Spleen (tissue), 13 donors: ENCODE measurements around the gene SDK1. TPM values are rescaled to one million over a fixed set of nuclear protein-coding genes. Genes with fewer than 3 reads are reported as not detected.

Experiments used
- DNase-seq: peaks from one replicate; pipeline ENCODE4 v3.0.0-alpha.2; 2020
- H3K27ac ChIP-seq, 8 donors: fragments of 200-600 bp; sonication (generic) in 7 of 8; 1 replicate in 4 of 8; 2 replicates in 4 of 8; pipeline versions ENCODE4 v1.5.0 to v1.8.0; 2016 to 2021; ENCODE audit warnings: inconsistent platforms in 4 of 8, mild to moderate bottlenecking in 4 of 8, moderate library complexity in 1 of 8
- H3K27me3 ChIP-seq, 7 donors: fragments of 200-600 bp; sonication (generic) in 6 of 7; replicated peaks in 1 of 7; 1 replicate in 4 of 7; 2 replicates in 3 of 7; pipeline versions ENCODE4 v1.5.0 to v1.8.0; 2016 to 2021; ENCODE audit warnings: inconsistent platforms in 3 of 7, mild to moderate bottlenecking in 1 of 7
- H3K36me3 ChIP-seq, 6 donors: fragments of 200-600 bp; sonication (generic) in 5 of 6; 1 replicate in 4 of 6; 2 replicates in 2 of 6; pipeline versions ENCODE4 v1.5.0 to v1.8.0; 2016 to 2021; ENCODE audit warnings: inconsistent platforms in 2 of 6
- H3K4me1 ChIP-seq, 6 donors: fragments of 200-600 bp; sonication (generic) in 5 of 6; 1 replicate in 3 of 6; 2 replicates in 3 of 6; pipeline versions ENCODE4 v1.5.0 to v1.8.0; 2016 to 2021; ENCODE audit warnings: inconsistent platforms in 3 of 6
- H3K4me3 ChIP-seq, 8 donors: fragments of 200-600 bp; sonication (generic) in 7 of 8; 1 replicate in 4 of 8; 2 replicates in 4 of 8; pipeline versions ENCODE4 v1.5.0 to v1.8.0; 2016 to 2021; ENCODE audit warnings: inconsistent platforms in 4 of 8, mild to moderate bottlenecking in 4 of 8, moderate library complexity in 2 of 8
- H3K9me3 ChIP-seq, 8 donors: fragments of 200-600 bp; sonication (generic) in 7 of 8; 1 replicate in 4 of 8; 2 replicates in 4 of 8; pipeline versions ENCODE4 v1.5.0 to v1.8.0; 2016 to 2021; ENCODE audit warnings: inconsistent platforms in 4 of 8
- POLR2A ChIP-seq, 3 donors: fragments of 450-650 bp; IDR thresholded peaks; one replicate each; pipeline ENCODE4 v1.5.1; 2017; ENCODE audit warnings: antibody characterized with exemption in 3 of 3, mild to moderate bottlenecking in 1 of 3
- POLR2AphosphoS5 ChIP-seq, 3 donors: sonication (generic); formaldehyde crosslinking; IDR thresholded peaks; one replicate each; pipeline ENCODE4 v1.5.1; 2017; ENCODE audit warnings: antibody characterized with exemption in 3 of 3
- WGBS, 5 donors: extraction: QIAGEN DNeasy Blood & Tissue Kit in 3 of 5; methylation state at CpG; one replicate each; pipeline versions ENCODE4 v1.1.5 to v1.1.7; 2013 to 2018; 5-methylcytosine and 5-hydroxymethylcytosine counted together
- intact Hi-C: fragments of 100-400 bp; cut with DNase I; formaldehyde crosslinking; loops from one replicate; pipeline ENCODE4 v1.15.0; 2023; ENCODE audit warnings: low total_unique reads
- long read RNA-seq, 2 donors: transcript quantifications; one replicate each; lab custom pipeline, GENCODE V29; 2026
- polyA plus RNA-seq, 3 donors: library from polyadenylated mRNA; stranded (reverse); fragments of 200-250 nt; gene quantifications; one replicate each; pipeline ENCODE4 v1.2.1, GENCODE V29; 2013
- total RNA-seq, 7 donors: library from RNA; depleted of rRNA in 3 of 7; stranded (reverse); fragments of >200 nt in 3 of 7; fragmentation: NEBNext Ultra II Directional in 4 of 7; extraction: Animal tissue kit (Norgen Biotek cat#: 25700) in 4 of 7; gene quantifications; one replicate each; pipeline versions ENCODE4 v1.1.0 to v1.2.1, GENCODE V29; 2016 to 2021
- TF ChIP-seq, protein P1 (sequence below), 11 experiments: fragments of 200-600 bp in 7 of 11; fragments of 450-650 bp in 4 of 11; sonication (generic) in 4 of 11; IDR thresholded peaks in 8 of 11; conservative IDR thresholded peaks in 3 of 11; 1 replicate in 7 of 11; 2 replicates in 4 of 11; pipeline versions ENCODE4 v1.4.0 to v1.8.0; 2016 to 2021; ENCODE audit warnings: antibody characterized with exemption in 11 of 11, inconsistent platforms in 4 of 11, mild to moderate bottlenecking in 1 of 11
- donor health status: healthy with polysubstance abuse.
- donor health status: DM: no; HTN: no; CAD: no; lungs with moderate emphysema.
- donor health status: DM: no; HTN: no; CAD: no.
- donor health status: Bipolar disorder and iron deficiency.
- donor health status: healthy.
- donor health status: DM: no; HTN: no; CAD: no.
- donor health status: DM: yes; HTN: yes; CAD: no.

Gene SDK1, protein sequence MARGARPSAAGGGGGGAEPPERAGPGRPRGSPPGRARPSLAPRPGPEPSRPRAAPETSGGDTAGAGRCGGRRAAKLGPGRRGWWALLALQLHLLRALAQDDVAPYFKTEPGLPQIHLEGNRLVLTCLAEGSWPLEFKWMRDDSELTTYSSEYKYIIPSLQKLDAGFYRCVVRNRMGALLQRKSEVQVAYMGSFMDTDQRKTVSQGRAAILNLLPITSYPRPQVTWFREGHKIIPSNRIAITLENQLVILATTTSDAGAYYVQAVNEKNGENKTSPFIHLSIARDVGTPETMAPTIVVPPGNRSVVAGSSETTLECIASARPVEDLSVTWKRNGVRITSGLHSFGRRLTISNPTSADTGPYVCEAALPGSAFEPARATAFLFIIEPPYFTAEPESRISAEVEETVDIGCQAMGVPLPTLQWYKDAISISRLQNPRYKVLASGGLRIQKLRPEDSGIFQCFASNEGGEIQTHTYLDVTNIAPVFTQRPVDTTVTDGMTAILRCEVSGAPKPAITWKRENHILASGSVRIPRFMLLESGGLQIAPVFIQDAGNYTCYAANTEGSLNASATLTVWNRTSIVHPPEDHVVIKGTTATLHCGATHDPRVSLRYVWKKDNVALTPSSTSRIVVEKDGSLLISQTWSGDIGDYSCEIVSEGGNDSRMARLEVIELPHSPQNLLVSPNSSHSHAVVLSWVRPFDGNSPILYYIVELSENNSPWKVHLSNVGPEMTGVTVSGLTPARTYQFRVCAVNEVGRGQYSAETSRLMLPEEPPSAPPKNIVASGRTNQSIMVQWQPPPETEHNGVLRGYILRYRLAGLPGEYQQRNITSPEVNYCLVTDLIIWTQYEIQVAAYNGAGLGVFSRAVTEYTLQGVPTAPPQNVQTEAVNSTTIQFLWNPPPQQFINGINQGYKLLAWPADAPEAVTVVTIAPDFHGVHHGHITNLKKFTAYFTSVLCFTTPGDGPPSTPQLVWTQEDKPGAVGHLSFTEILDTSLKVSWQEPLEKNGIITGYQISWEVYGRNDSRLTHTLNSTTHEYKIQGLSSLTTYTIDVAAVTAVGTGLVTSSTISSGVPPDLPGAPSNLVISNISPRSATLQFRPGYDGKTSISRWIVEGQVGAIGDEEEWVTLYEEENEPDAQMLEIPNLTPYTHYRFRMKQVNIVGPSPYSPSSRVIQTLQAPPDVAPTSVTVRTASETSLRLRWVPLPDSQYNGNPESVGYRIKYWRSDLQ (N-terminal part only)
- total RNA-seq (10 to 100 TPM; 29.2 to 54.1 (median 39.0) TPM), polyA plus RNA-seq (1 to 10 TPM; 3.2 to 4.5 (median 3.7) TPM)
- long read RNA-seq, donor 1, result 0 reads
- long read RNA-seq, donor 2, result 0 reads

DNA sequence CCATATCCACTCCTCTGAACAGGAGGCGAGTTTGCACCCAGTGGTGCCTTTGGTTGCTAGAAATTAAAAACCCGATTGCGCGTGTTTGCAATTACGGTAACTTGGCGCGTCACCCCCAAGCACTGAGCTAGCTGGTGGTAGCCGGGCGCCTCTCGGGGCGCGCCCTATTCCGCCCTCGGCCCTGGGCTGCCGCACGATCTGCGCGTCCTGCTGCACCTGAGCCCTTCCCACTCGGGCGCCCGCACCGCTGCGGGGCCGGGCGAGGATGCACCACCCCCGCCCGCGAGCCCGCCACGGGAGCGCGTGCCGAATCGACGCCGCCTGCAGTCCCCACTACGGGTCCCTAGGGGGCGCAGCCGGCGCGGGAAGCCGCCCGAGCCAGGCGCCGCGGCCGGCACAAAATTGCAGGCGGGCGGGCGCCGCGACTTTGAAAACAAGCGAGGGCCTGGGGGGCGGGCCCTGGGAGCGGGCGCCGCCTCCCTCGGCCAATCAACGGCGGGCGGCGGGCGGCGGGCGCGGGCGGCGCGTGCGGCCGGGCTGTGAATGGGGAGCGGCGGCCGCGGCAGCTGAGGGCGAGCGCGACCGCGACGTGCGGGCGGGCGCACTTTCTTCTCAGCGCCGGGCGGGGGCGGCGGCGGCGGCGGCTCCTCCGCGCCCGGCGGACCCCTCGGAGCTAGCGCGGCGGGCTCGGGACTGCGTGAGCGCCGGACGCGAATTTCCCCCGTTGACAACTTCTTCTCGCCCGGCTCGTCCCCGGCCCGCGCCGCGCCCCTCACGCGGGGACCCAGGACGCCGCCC is at the start of gene SDK1:
Gene SDK1 (plus strand): TSS at position 602 of the 798 bp plus-strand sequence. CDS start 335 bp downstream, outside the sequence.
- Histone ChIP-seq H3K4me1 (peaks cover 5 to 27% (median 18%) of the 10 kb centered on the region in 6 donors), H3K4me3 (peak within 1 kb of the TSS; percentile 53 to 79 (median 58)), H3K36me3 (no peaks in the 10 kb centered on the region), H3K9me3 (no peaks in the 10 kb centered on the region), H3K27me3 (peaks cover 0 to 42% (median 10%) of the 10 kb centered on the region in 7 donors), H3K27ac (peak within 1 kb of the TSS in 6 of 8 donors; percentile 5 to 82 (median 64))
- WGBS, 5 donors, result 0 to 1% (median 0%) methylated on average over 36 to 119 of the region's 119 CpGs
- peak; percentile 97 for DNase-seq
- intact Hi-C loops, result loop anchor here (10.0 kb wide), 1 partner anchor 594 kb away; no protein-coding TSS in a partner anchor
- TF ChIP-seq, protein P1, sequence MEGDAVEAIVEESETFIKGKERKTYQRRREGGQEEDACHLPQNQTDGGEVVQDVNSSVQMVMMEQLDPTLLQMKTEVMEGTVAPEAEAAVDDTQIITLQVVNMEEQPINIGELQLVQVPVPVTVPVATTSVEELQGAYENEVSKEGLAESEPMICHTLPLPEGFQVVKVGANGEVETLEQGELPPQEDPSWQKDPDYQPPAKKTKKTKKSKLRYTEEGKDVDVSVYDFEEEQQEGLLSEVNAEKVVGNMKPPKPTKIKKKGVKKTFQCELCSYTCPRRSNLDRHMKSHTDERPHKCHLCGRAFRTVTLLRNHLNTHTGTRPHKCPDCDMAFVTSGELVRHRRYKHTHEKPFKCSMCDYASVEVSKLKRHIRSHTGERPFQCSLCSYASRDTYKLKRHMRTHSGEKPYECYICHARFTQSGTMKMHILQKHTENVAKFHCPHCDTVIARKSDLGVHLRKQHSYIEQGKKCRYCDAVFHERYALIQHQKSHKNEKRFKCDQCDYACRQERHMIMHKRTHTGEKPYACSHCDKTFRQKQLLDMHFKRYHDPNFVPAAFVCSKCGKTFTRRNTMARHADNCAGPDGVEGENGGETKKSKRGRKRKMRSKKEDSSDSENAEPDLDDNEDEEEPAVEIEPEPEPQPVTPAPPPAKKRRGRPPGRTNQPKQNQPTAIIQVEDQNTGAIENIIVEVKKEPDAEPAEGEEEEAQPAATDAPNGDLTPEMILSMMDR (IDR thresholded peaks at IDR 0.05 in 8 of 11, conservative IDR thresholded peaks at IDR 0.05 in 3 of 11), result peak; percentile 62 to 99 (median 94)
- TF ChIP-seq POLR2A (IDR thresholded peaks at IDR 0.05), result peak in 1 of 3 donors; percentile 21
- TF ChIP-seq POLR2AphosphoS5 (IDR thresholded peaks at IDR 0.05), result peak; percentile 34 to 76 (median 58)

DNA sequence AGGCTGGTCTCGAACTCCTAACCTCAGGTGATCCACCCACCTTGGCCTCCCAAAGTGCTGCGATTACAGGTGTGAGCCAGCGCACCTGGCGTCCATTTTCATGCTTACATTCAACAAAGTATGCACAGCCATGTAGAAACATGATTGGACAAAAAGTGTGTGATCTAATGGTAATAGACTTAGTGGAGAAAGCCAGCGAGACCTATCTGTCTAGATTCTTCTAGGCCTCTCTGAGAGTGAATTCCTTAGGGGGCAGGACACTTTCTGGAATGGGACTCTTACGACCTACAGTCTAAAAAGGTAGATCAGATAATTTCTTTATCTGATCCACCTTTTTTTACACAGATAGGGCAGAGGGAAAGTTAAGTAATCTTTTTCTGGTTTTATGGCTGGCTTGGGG is 46.3 kb upstream of the SDK1 start:
- intact Hi-C loops, result no loop called here
- TF ChIP-seq POLR2AphosphoS5 (IDR thresholded peaks at IDR 0.05) (no peak), POLR2A (IDR thresholded peaks at IDR 0.05) (no peak)
- TF ChIP-seq, protein P1 (IDR thresholded peaks at IDR 0.05 in 8 of 11, conservative IDR thresholded peaks at IDR 0.05 in 3 of 11), result no peak
- WGBS, 5 donors, result 84 to 90% (median 84%) methylated on average over 6 of the region's 6 CpGs
- DNase-seq, result no peak
- Histone ChIP-seq H3K4me1 (no peaks in the 10 kb centered on the region), H3K36me3 (no peaks in the 10 kb centered on the region), H3K4me3 (no peak overlapping the region), H3K27me3 (peaks cover 0 to 4% (median 0%) of the 10 kb centered on the region in 7 donors), H3K9me3 (no peaks in the 10 kb centered on the region), H3K27ac (no peak overlapping the region)

DNA sequence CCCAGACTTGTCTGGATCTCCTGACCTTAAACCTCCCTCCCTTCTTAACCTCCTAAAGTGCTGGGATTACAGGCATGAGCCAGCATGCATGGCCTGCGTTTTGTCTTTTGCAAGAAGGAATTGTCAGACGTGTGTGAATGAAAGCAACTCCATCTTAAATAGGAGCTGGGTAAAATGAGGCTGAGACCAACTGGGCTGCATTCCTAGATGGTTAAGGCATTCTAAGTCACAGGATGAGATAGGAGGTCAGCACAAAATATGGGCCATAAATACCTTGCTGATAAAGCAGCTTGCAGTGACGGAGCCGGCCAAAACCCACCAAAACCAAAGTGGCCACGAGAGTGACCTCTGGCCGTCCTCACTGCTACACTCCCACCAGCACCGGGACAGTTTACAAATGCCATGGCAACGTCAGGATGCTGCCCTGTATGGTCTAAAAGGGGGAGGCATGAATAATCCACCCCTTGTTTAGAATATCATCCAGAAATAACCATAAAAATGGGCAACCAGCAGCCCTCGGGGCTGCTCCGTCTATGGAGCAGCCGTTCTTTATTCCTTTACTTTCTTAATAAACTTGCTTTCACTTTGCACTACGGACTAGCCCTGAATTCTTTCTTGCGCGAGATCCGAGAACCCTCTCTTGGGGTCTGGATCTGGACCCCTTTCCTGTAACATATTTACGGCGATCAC is 41.2 kb upstream of the SDK1 start:
- Histone ChIP-seq H3K36me3 (no peaks in the 10 kb centered on the region), H3K4me1 (no peaks in the 10 kb centered on the region), H3K4me3 (peak overlapping the region in 6 of 8 donors; percentile 16 to 58 (median 24)), H3K27me3 (peaks cover 0 to 15% (median 0%) of the 10 kb centered on the region in 7 donors), H3K27ac (peak overlapping the region in 5 of 8 donors; percentile 13 to 54 (median 17)), H3K9me3 (no peaks in the 10 kb centered on the region)
- WGBS, 5 donors, result 55 to 70% (median 63%) methylated on average over 16 to 17 of the region's 17 CpGs
- no peak for DNase-seq
- intact Hi-C loops, result no loop called here
- TF ChIP-seq POLR2AphosphoS5 (IDR thresholded peaks at IDR 0.05) (no peak), POLR2A (IDR thresholded peaks at IDR 0.05) (no peak)
- TF ChIP-seq, protein P1 (IDR thresholded peaks at IDR 0.05 in 8 of 11, conservative IDR thresholded peaks at IDR 0.05 in 3 of 11), result no peak
